ENCODE data around the gene SPACA7. TPM values are rescaled to one million over a fixed set of nuclear protein-coding genes. Genes with fewer than 3 reads are reported as not detected.

The SPACA7 gene
- total RNA-seq, 2 donors from 2014 or later, result 4.9 TPM; not detected in 1

GRCh38 chr13:112434032-112434431 is 57.9 kb downstream of the SPACA7 start:
- intact Hi-C loops (cut with DNase I), result no loop called here
- H3K9me3 ChIP-seq, result no peaks in the 10 kb centered on the region
- 89% methylated on average over 13 of the region's 13 CpGs for WGBS
- no peaks in the 10 kb centered on the region for H3K4me1 ChIP-seq (replicated peaks)
- no peak overlapping the region for H3K27ac ChIP-seq
- no peak overlapping the region for H3K4me3 ChIP-seq
- H3K27me3 ChIP-seq (replicated peaks; ENCODE audit: insufficient read depth), result no peaks in the 10 kb centered on the region
- TF ChIP-seq, protein P1, sequence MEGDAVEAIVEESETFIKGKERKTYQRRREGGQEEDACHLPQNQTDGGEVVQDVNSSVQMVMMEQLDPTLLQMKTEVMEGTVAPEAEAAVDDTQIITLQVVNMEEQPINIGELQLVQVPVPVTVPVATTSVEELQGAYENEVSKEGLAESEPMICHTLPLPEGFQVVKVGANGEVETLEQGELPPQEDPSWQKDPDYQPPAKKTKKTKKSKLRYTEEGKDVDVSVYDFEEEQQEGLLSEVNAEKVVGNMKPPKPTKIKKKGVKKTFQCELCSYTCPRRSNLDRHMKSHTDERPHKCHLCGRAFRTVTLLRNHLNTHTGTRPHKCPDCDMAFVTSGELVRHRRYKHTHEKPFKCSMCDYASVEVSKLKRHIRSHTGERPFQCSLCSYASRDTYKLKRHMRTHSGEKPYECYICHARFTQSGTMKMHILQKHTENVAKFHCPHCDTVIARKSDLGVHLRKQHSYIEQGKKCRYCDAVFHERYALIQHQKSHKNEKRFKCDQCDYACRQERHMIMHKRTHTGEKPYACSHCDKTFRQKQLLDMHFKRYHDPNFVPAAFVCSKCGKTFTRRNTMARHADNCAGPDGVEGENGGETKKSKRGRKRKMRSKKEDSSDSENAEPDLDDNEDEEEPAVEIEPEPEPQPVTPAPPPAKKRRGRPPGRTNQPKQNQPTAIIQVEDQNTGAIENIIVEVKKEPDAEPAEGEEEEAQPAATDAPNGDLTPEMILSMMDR (IDR thresholded peaks at IDR 0.05), result no peak
- TF ChIP-seq POLR2A (IDR thresholded peaks at IDR 0.05) (no peak), POLR2AphosphoS5 (IDR thresholded peaks at IDR 0.05) (no peak)
- no peaks in the 10 kb centered on the region for H3K36me3 ChIP-seq
- DNase-seq (ENCODE audit: low spot score), result no peak

DNA sequence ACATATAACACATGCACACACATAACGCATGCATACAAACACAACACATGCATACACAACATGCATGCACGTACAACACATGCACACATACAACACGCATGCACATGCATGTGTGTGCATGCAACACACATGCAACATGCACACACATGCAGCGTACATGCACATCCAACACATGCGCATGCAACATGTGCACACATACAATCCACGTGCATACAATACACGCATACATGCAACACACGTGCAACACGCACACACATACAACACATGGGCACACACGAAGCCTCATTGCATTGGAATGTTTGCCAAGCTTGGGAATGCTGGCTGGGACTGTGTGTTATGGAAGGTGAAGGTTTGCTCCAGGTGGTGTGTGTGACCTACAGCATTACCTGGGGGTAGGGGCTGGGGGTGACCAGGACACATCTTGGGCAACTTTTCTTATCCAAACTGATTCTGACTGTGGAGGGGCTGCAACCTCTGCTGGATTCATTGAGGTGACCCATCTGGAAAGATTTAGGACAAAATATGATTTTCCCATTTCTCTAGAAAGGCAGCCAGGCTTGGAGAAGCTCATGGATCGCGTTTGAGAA is 58.9 kb downstream of the SPACA7 start:
- H3K27me3 ChIP-seq (replicated peaks; ENCODE audit: insufficient read depth), result no peaks in the 10 kb centered on the region
- no peaks in the 10 kb centered on the region for H3K9me3 ChIP-seq
- no peaks in the 10 kb centered on the region for H3K4me1 ChIP-seq (replicated peaks)
- no peak overlapping the region for H3K4me3 ChIP-seq
- no peaks in the 10 kb centered on the region for H3K36me3 ChIP-seq
- no peak for DNase-seq (ENCODE audit: low spot score)
- WGBS, result 95% methylated on average over 12 of the region's 12 CpGs
- TF ChIP-seq POLR2AphosphoS5 (IDR thresholded peaks at IDR 0.05), result no peak
- H3K27ac ChIP-seq, result no peak overlapping the region
- intact Hi-C loops (cut with DNase I), result no loop called here

- no peak overlapping the region for H3K27ac ChIP-seq
- no peaks in the 10 kb centered on the region for H3K9me3 ChIP-seq
- TF ChIP-seq POLR2A (IDR thresholded peaks at IDR 0.05) (no peak), POLR2AphosphoS5 (IDR thresholded peaks at IDR 0.05) (no peak)
- TF ChIP-seq, protein P1 (IDR thresholded peaks at IDR 0.05), result no peak
- H3K27me3 ChIP-seq (replicated peaks; ENCODE audit: insufficient read depth), result no peaks in the 10 kb centered on the region
- no peaks in the 10 kb centered on the region for H3K4me1 ChIP-seq (replicated peaks)
- H3K36me3 ChIP-seq, result no peaks in the 10 kb centered on the region
- DNase-seq (ENCODE audit: low spot score), result no peak
- intact Hi-C loops (cut with DNase I), result no loop called here
- 89% methylated on average over 9 of the region's 9 CpGs for WGBS
- no peak overlapping the region for H3K4me3 ChIP-seq
These were observed 59.8 kb downstream of the SPACA7 start for GRCh38 chr13:112435973-112436372.

GRCh38 chr13:112438094-112438493 is 61.9 kb downstream of the SPACA7 start:
- DNase-seq (ENCODE audit: low spot score), result no peak
- intact Hi-C loops (cut with DNase I), result no loop called here
- Histone ChIP-seq H3K4me1 (replicated peaks) (no peaks in the 10 kb centered on the region), H3K4me3 (no peak overlapping the region), H3K36me3 (no peaks in the 10 kb centered on the region), H3K9me3 (no peaks in the 10 kb centered on the region), H3K27me3 (replicated peaks; ENCODE audit: insufficient read depth) (peaks cover 3% of the 10 kb centered on the region), H3K27ac (no peak overlapping the region)
- WGBS, result 90% methylated on average over 1 of the region's 1 CpG
- TF ChIP-seq, protein P1 (IDR thresholded peaks at IDR 0.05), result no peak

DNA sequence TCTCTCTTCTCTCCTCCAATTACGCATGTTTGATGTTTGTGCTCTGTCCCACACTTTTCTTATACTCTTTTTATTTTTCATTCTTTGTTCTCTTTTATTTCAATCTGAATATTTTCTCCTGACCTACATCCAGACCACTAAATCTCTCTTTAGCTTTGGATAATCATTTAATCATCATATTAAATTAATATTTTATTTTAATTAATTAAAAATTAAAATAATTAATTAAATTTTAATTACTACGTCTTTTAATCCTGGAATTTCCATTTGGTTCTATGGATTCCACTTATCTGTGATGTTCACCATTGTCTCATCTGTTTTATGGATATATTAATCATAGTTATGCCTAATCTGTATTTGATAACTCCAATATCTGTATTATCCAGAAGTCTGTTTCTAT is 62.4 kb downstream of the SPACA7 start:
- WGBS, result 88% methylated on average over 2 of the region's 2 CpGs
- H3K4me3 ChIP-seq, result no peak overlapping the region
- TF ChIP-seq POLR2A (IDR thresholded peaks at IDR 0.05) (no peak), POLR2AphosphoS5 (IDR thresholded peaks at IDR 0.05) (no peak)
- TF ChIP-seq, protein P1 (IDR thresholded peaks at IDR 0.05), result no peak
- no peak for DNase-seq (ENCODE audit: low spot score)
- H3K27me3 ChIP-seq (replicated peaks; ENCODE audit: insufficient read depth), result peaks cover 3% of the 10 kb centered on the region
- no peaks in the 10 kb centered on the region for H3K36me3 ChIP-seq
- no peaks in the 10 kb centered on the region for H3K4me1 ChIP-seq (replicated peaks)
- no peak overlapping the region for H3K27ac ChIP-seq
- intact Hi-C loops (cut with DNase I), result no loop called here
- H3K9me3 ChIP-seq, result no peaks in the 10 kb centered on the region
